Mammary epithelial cell (primary cell): Measurements from ENCODE around the gene ZMYND19.
"Not testable (repeated sequence)": the region's sequence is repeated elsewhere in the genome, so short reads cannot be mapped to it uniquely, and the experiment has no call there.

ENCODE experiments used
- EZH2 ChIP-seq: IDR thresholded peaks from 2 replicates; pipeline ENCODE4 v1.6.1; 2012; ENCODE audit warnings: low read length, inconsistent platforms, borderline replicate concordance
- TF ChIP-seq, protein P1 (sequence below), 2 donors: IDR thresholded peaks in 1 of 2; conservative IDR thresholded peaks in 1 of 2; 2 replicates each; pipeline ENCODE4 v1.5.1; 2011 to 2012; ENCODE audit warnings: inconsistent platforms in 2 of 2, low read length in 2 of 2, mild to moderate bottlenecking in 2 of 2, control low read depth in 1 of 2, low read depth in 1 of 2; ENCODE audit not compliant: insufficient read depth in 1 of 2; ENCODE audit errors: extremely low read depth in 1 of 2

DNA sequence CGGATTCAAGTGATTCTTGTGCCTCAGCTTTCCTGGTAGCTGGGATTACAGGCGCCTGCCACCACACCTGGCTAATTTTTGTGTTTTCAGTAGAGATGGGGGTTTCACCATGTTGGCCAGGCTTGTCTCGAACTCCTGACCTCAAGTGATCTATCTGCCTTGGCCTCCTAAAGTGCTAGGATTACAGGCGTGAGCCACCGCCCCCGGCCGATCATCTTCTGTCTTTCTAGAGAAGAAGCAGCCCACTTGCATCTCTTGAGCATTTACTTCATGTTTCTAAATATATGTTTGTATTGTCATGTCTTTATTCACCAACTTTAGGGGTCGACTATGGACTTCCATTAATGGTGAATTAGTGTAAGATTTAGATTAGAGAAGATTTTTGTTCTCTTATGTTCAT, 31.9 kb upstream of the ZMYND19 start:
- TF ChIP-seq, protein P1, sequence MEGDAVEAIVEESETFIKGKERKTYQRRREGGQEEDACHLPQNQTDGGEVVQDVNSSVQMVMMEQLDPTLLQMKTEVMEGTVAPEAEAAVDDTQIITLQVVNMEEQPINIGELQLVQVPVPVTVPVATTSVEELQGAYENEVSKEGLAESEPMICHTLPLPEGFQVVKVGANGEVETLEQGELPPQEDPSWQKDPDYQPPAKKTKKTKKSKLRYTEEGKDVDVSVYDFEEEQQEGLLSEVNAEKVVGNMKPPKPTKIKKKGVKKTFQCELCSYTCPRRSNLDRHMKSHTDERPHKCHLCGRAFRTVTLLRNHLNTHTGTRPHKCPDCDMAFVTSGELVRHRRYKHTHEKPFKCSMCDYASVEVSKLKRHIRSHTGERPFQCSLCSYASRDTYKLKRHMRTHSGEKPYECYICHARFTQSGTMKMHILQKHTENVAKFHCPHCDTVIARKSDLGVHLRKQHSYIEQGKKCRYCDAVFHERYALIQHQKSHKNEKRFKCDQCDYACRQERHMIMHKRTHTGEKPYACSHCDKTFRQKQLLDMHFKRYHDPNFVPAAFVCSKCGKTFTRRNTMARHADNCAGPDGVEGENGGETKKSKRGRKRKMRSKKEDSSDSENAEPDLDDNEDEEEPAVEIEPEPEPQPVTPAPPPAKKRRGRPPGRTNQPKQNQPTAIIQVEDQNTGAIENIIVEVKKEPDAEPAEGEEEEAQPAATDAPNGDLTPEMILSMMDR (conservative IDR thresholded peaks at IDR 0.05 in 1 of 2, IDR thresholded peaks at IDR 0.05 in 1 of 2; ENCODE audit: extremely low read depth in 1 of 2, insufficient read depth in 1 of 2, low read depth in 1 of 2, low read length in 2 of 2) = not testable (repeated sequence)
- TF ChIP-seq EZH2 = not testable (repeated sequence)
